Epithelial cell of proximal tubule (primary cell): ENCODE data around the gene CDK18. TPM values are rescaled to one million over a fixed set of nuclear protein-coding genes. Genes with fewer than 3 reads are reported as not detected.
A peak's percentile ranks its signal among the peaks of the same experiment; 100 is the strongest.
"Not testable (repeated sequence)": the region's sequence is repeated elsewhere in the genome, so short reads cannot be mapped to it uniquely, and the experiment has no call there.

Experiments
- DNase-seq: peaks from one replicate; pipeline ENCODE4 v3.0.0-alpha.2; 2011; ENCODE audit warnings: low read depth
- H3K4me3 ChIP-seq: 2 replicates; pipeline ENCODE4 v1.5.1; 2011; ENCODE audit warnings: low read depth, mild to moderate bottlenecking, low read length
- CTCF ChIP-seq: conservative IDR thresholded peaks from 2 replicates; pipeline ENCODE4 v1.5.1; 2012; ENCODE audit warnings: low read depth, mild to moderate bottlenecking, low read length
- total RNA-seq: library from RNA; depleted of rRNA; stranded (reverse); fragments of >200 nt; gene quantifications from 2 replicates; pipeline ENCODE4 v1.2.3, GENCODE V29; 2015

The CDK18 gene
- total RNA-seq, 1 donor from 2014 or later = 17.3 TPM

GRCh38 chr1:205475855-205476254 is 28.6 kb upstream of the CDK18 start:
- no peak for DNase-seq
- no peak for TF ChIP-seq CTCF
- H3K4me3 ChIP-seq = no peak overlapping the region

- TF ChIP-seq CTCF = no peak
- DNase-seq = no peak
- H3K4me3 ChIP-seq = no peak overlapping the region
Observed at GRCh38 chr1:205476648-205477047, 27.8 kb upstream of the CDK18 start.

- DNase-seq = no peak
- no peak overlapping the region for H3K4me3 ChIP-seq
- no peak for TF ChIP-seq CTCF
Observed at GRCh38 chr1:205477121-205477758, 27.2 kb upstream of the CDK18 start.

GRCh38 chr1:205477759-205478247 is 26.7 kb upstream of the CDK18 start:
- DNase-seq = peak; percentile 66
- TF ChIP-seq CTCF = no peak
- no peak overlapping the region for H3K4me3 ChIP-seq

- DNase-seq = not testable (repeated sequence)
Observed at GRCh38 chr1:205478985-205479384, 25.5 kb upstream of the CDK18 start.

GRCh38 chr1:205480349-205480985 is 24.0 kb upstream of the CDK18 start:
- no peak for TF ChIP-seq CTCF

More at GRCh38 chr1:205478985-205479384, 25.5 kb upstream of the CDK18 start:
- not testable (repeated sequence) for H3K4me3 ChIP-seq

GRCh38 chr1:205481218-205481617 is 23.3 kb upstream of the CDK18 start:
- no peak for DNase-seq
- no peak overlapping the region for H3K4me3 ChIP-seq
- no peak for TF ChIP-seq CTCF

More at GRCh38 chr1:205480349-205480985, 24.0 kb upstream of the CDK18 start:
- DNase-seq = no peak
- H3K4me3 ChIP-seq = no peak overlapping the region
